Effector memory CD4-positive, alpha-beta T cell (primary cell): ENCODE data around the gene LIPJ.

Experiments used
- DNase-seq, 3 donors: peaks; one replicate each; pipeline ENCODE4 v3.0.0-alpha.2; 2020
- H3K27ac ChIP-seq: 2 replicates; pipeline ENCODE4 v1.7.0; 2013; ENCODE audit warnings: mild to moderate bottlenecking, low read length, moderate library complexity; ENCODE audit not compliant: insufficient read depth, poor library complexity, severe bottlenecking
- H3K27me3 ChIP-seq: replicated peaks from 2 replicates; pipeline ENCODE4 v1.7.0; 2013; ENCODE audit warnings: mild to moderate bottlenecking, low read length; ENCODE audit not compliant: insufficient read depth, control insufficient read depth, poor library complexity, severe bottlenecking
- H3K36me3 ChIP-seq: 2 replicates; pipeline ENCODE4 v1.7.0; 2013; ENCODE audit warnings: mild to moderate bottlenecking, low read length, moderate library complexity; ENCODE audit not compliant: control insufficient read depth, insufficient read depth
- H3K4me1 ChIP-seq: 2 replicates; pipeline ENCODE4 v1.7.0; 2013; ENCODE audit warnings: low read length, mild to moderate bottlenecking; ENCODE audit not compliant: control insufficient read depth, insufficient read depth, poor library complexity, severe bottlenecking
- H3K4me3 ChIP-seq: 2 replicates; pipeline ENCODE4 v1.7.0; 2013; ENCODE audit warnings: low read length, low read depth, mild to moderate bottlenecking; ENCODE audit not compliant: insufficient read depth, poor library complexity, severe bottlenecking
- H3K9me3 ChIP-seq: 2 replicates; pipeline ENCODE4 v1.7.0; 2013; ENCODE audit warnings: mild to moderate bottlenecking, low read length, moderate library complexity; ENCODE audit not compliant: control insufficient read depth

Gene LIPJ

GRCh38 chr10:88592906-88593305 lies 6.3 kb downstream of the LIPJ start:
- Histone ChIP-seq H3K36me3 (no peaks in the 10 kb centered on the region), H3K4me3 (no peak overlapping the region), H3K27me3 (no peaks in the 10 kb centered on the region), H3K27ac (no peak overlapping the region), H3K9me3 (no peaks in the 10 kb centered on the region), H3K4me1 (no peaks in the 10 kb centered on the region)
- DNase-seq, result no peak

GRCh38 chr10:88594482-88594881 lies 7.9 kb downstream of the LIPJ start:
- Histone ChIP-seq H3K9me3 (no peaks in the 10 kb centered on the region), H3K27me3 (no peaks in the 10 kb centered on the region), H3K27ac (no peak overlapping the region), H3K36me3 (no peaks in the 10 kb centered on the region), H3K4me3 (no peak overlapping the region), H3K4me1 (no peaks in the 10 kb centered on the region)
- DNase-seq, result no peak

GRCh38 chr10:88598055-88598454 lies 11.5 kb downstream of the LIPJ start:
- no peaks in the 10 kb centered on the region for H3K9me3 ChIP-seq
- H3K4me3 ChIP-seq, result no peak overlapping the region
- no peak overlapping the region for H3K27ac ChIP-seq
- DNase-seq, result no peak
- H3K27me3 ChIP-seq, result no peaks in the 10 kb centered on the region
- no peaks in the 10 kb centered on the region for H3K4me1 ChIP-seq
- H3K36me3 ChIP-seq, result no peaks in the 10 kb centered on the region

GRCh38 chr10:88608052-88608732 lies 21.6 kb downstream of the LIPJ start:
- no peak overlapping the region for H3K4me3 ChIP-seq
- H3K4me1 ChIP-seq, result no peaks in the 10 kb centered on the region
- no peak for DNase-seq
- no peaks in the 10 kb centered on the region for H3K9me3 ChIP-seq
- H3K36me3 ChIP-seq, result no peaks in the 10 kb centered on the region
- H3K27me3 ChIP-seq, result no peaks in the 10 kb centered on the region
- no peak overlapping the region for H3K27ac ChIP-seq

GRCh38 chr10:88608780-88609179 lies 22.2 kb downstream of the LIPJ start:
- Histone ChIP-seq H3K4me1 (no peaks in the 10 kb centered on the region), H3K9me3 (no peaks in the 10 kb centered on the region), H3K27ac (no peak overlapping the region), H3K36me3 (no peaks in the 10 kb centered on the region), H3K4me3 (no peak overlapping the region), H3K27me3 (no peaks in the 10 kb centered on the region)
- no peak for DNase-seq

GRCh38 chr10:88616250-88616977 lies 29.9 kb downstream of the LIPJ start:
- Histone ChIP-seq H3K4me3 (no peak overlapping the region), H3K27me3 (no peaks in the 10 kb centered on the region), H3K36me3 (no peaks in the 10 kb centered on the region), H3K27ac (no peak overlapping the region), H3K4me1 (no peaks in the 10 kb centered on the region), H3K9me3 (no peaks in the 10 kb centered on the region)
- DNase-seq, result no peak

GRCh38 chr10:88617772-88618300 lies 31.3 kb downstream of the LIPJ start:
- Histone ChIP-seq H3K4me1 (no peaks in the 10 kb centered on the region), H3K27me3 (no peaks in the 10 kb centered on the region), H3K27ac (no peak overlapping the region), H3K36me3 (no peaks in the 10 kb centered on the region), H3K4me3 (no peak overlapping the region), H3K9me3 (no peaks in the 10 kb centered on the region)
- DNase-seq, result no peak

GRCh38 chr10:88618496-88618895 lies 31.9 kb downstream of the LIPJ start:
- H3K36me3 ChIP-seq, result no peaks in the 10 kb centered on the region
- H3K9me3 ChIP-seq, result no peaks in the 10 kb centered on the region
- H3K4me3 ChIP-seq, result no peak overlapping the region
- no peak for DNase-seq
- H3K27me3 ChIP-seq, result no peaks in the 10 kb centered on the region
- H3K27ac ChIP-seq, result no peak overlapping the region
- H3K4me1 ChIP-seq, result no peaks in the 10 kb centered on the region

GRCh38 chr10:88620441-88620840 lies 33.9 kb downstream of the LIPJ start:
- Histone ChIP-seq H3K27me3 (no peaks in the 10 kb centered on the region), H3K27ac (no peak overlapping the region)
- DNase-seq, result no peak

GRCh38 chr10:88623835-88624234 lies 37.3 kb downstream of the LIPJ start:
- Histone ChIP-seq H3K27me3 (no peaks in the 10 kb centered on the region), H3K9me3 (no peaks in the 10 kb centered on the region), H3K36me3 (no peaks in the 10 kb centered on the region), H3K4me1 (no peaks in the 10 kb centered on the region), H3K4me3 (no peak overlapping the region), H3K27ac (no peak overlapping the region)
- no peak for DNase-seq

More at GRCh38 chr10:88620441-88620840, 33.9 kb downstream of the LIPJ start:
- no peak overlapping the region for H3K4me3 ChIP-seq
- H3K36me3 ChIP-seq, result no peaks in the 10 kb centered on the region
- H3K4me1 ChIP-seq, result no peaks in the 10 kb centered on the region
- H3K9me3 ChIP-seq, result no peaks in the 10 kb centered on the region
